Endothelial cell of umbilical vein (primary cell): ENCODE data around the gene FAM180B. TPM values are rescaled to one million over a fixed set of nuclear protein-coding genes. Genes with fewer than 3 reads are reported as not detected.

Experiments used
- BruUV-seq: library from RNA; stranded (reverse); fragments of 400-500 nt; replicated peaks from 2 replicates; lab custom pipeline; 2021; lab: Mats Ljungman, UMichigan
- CTCF ChIA-PET: fragments of 300-600, 350-600 bp; sonication (Branson Sonifier 250); formaldehyde crosslinking; loops from one replicate; lab custom pipeline; 2021; ENCODE audit warnings: antibody characterized with exemption, inconsistent platforms; lab: Charles Lee
- POLR2A ChIA-PET: fragments of 300-600, 350-600 bp; sonication (Branson Sonifier 250); formaldehyde crosslinking; loops from one replicate; lab custom pipeline; 2021; ENCODE audit warnings: antibody characterized with exemption, inconsistent platforms; lab: Charles Lee
- DNase-seq: peaks from one replicate; pipeline ENCODE4 v3.0.0-alpha.2; 2011; ENCODE audit warnings: low read depth, low spot score
- FAIRE-seq: peaks from 2 replicates; lab custom pipeline; 2011; peaks lifted over from hg19 to GRCh38; lab: Jason Lieb, UNC
- H2AFZ ChIP-seq: 2 replicates; pipeline ENCODE4 v1.6.0; 2012; ENCODE audit warnings: low read depth, low read length, control low read depth, inconsistent platforms
- H3K27ac ChIP-seq: 2 replicates; pipeline ENCODE4 v1.5.1; 2011; ENCODE audit warnings: low read depth, mild to moderate bottlenecking, control low read depth, low read length, moderate library complexity; ENCODE audit not compliant: insufficient read depth
- H3K27me3 ChIP-seq, 2 experiments: 2 replicates each; pipeline versions ENCODE4 v1.6.0 to v1.6.1; 2011; ENCODE audit warnings: low read length in 2 of 2, mixed read lengths in 1 of 2; ENCODE audit not compliant: control insufficient read depth in 2 of 2, insufficient read depth in 2 of 2
- H3K36me3 ChIP-seq, 2 experiments: 2 replicates in 1 of 2; 3 replicates in 1 of 2; pipeline ENCODE4 v1.5.1; 2011; ENCODE audit warnings: low read length in 2 of 2, mild to moderate bottlenecking in 1 of 2, moderate library complexity in 1 of 2; ENCODE audit not compliant: control insufficient read depth in 2 of 2, insufficient read depth in 2 of 2; ENCODE audit errors: extremely low read depth in 1 of 2
- H3K4me1 ChIP-seq: 3 replicates; pipeline ENCODE4 v1.5.1; 2011; ENCODE audit warnings: mild to moderate bottlenecking, low read length; ENCODE audit not compliant: control insufficient read depth, insufficient read depth; ENCODE audit errors: extremely low read depth
- H3K4me2 ChIP-seq: 2 replicates; pipeline ENCODE4 v1.6.1; 2011; ENCODE audit warnings: low read length, control low read depth, mixed read lengths; ENCODE audit not compliant: insufficient read depth
- H3K4me3 ChIP-seq, 3 experiments: fragments of 200-600 bp in 1 of 3; sonication (generic), shearing (Covaris generic) in 1 of 3; replicated peaks in 1 of 3; 2 replicates each; pipeline ENCODE4 v1.5.1; 2011 to 2016; ENCODE audit warnings: control low read depth in 3 of 3, low read length in 3 of 3, mild to moderate bottlenecking in 2 of 3, inconsistent platforms in 1 of 3, low read depth in 1 of 3, moderate library complexity in 1 of 3; ENCODE audit not compliant: insufficient read depth in 1 of 3
- H3K79me2 ChIP-seq: 2 replicates; pipeline ENCODE4 v1.6.0; 2012; ENCODE audit warnings: low read length, inconsistent platforms; ENCODE audit not compliant: control insufficient read depth, insufficient read depth
- H3K9ac ChIP-seq: replicated peaks from 2 replicates; pipeline ENCODE3; 2011; ENCODE audit warnings: low read length, control low read depth; ENCODE audit not compliant: insufficient read depth; ENCODE audit errors: extremely low read depth
- H3K9me1 ChIP-seq: replicated peaks from 3 replicates; pipeline ENCODE4 v1.6.0; 2011; ENCODE audit warnings: mild to moderate bottlenecking, low read length; ENCODE audit not compliant: control insufficient read depth, insufficient read depth; ENCODE audit errors: extremely low read depth
- H3K9me3 ChIP-seq: replicated peaks from 2 replicates; pipeline ENCODE4 v1.5.1; 2012; ENCODE audit warnings: low read length, inconsistent platforms; ENCODE audit not compliant: control insufficient read depth, insufficient read depth
- H4K20me1 ChIP-seq: replicated peaks from 2 replicates; pipeline ENCODE3; 2011; ENCODE audit warnings: mild to moderate bottlenecking, low read length; ENCODE audit not compliant: control insufficient read depth, insufficient read depth; ENCODE audit errors: extremely low read depth
- EZH2 ChIP-seq: IDR thresholded peaks from 2 replicates; pipeline ENCODE4 v1.6.1; 2012; ENCODE audit warnings: borderline replicate concordance, low read depth, mild to moderate bottlenecking, moderate library complexity, low read length, inconsistent platforms; ENCODE audit not compliant: severe bottlenecking
- FOS ChIP-seq: IDR thresholded peaks from 2 replicates; pipeline ENCODE4 v1.6.1; 2011; ENCODE audit warnings: mild to moderate bottlenecking, low read length, moderate library complexity, borderline replicate concordance; ENCODE audit not compliant: insufficient read depth
- GATA2 ChIP-seq: IDR thresholded peaks from 2 replicates; pipeline ENCODE4 v1.7.0; 2011; ENCODE audit warnings: low read depth, mild to moderate bottlenecking, moderate library complexity, mixed read lengths, low read length; ENCODE audit not compliant: insufficient read length, insufficient read depth
- JUN ChIP-seq: IDR thresholded peaks from 2 replicates; pipeline ENCODE4 v1.6.1; 2011; ENCODE audit warnings: borderline replicate concordance, low read depth; ENCODE audit not compliant: insufficient read length, insufficient read depth
- POLR2A ChIP-seq: IDR thresholded peaks from 2 replicates; pipeline ENCODE4 v1.6.1; 2012; ENCODE audit warnings: low read depth, mild to moderate bottlenecking, control low read depth, low read length
- dilution Hi-C: fragments of 300-500 bp; cut with MboI; formaldehyde crosslinking; loops from one replicate; pipeline ENCODE4 v1.15.0; 2019; ENCODE audit warnings: low sequenced_read_pairs; ENCODE audit not compliant: extremely low pct_ligation_motif_present
- intact Hi-C: fragments of 100-400 bp; cut with micrococcal nuclease; formaldehyde crosslinking; loops from one replicate; pipeline ENCODE4 v1.10.0; 2022
- polyA plus RNA-seq, 4 experiments: library from polyadenylated mRNA; depleted of rRNA in 3 of 4; stranded (reverse) in 3 of 4; unstranded in 1 of 4; fragments of >200 nt; gene quantifications; 2 replicates each; pipeline versions ENCODE4 v1.2.1 to v1.2.3, GENCODE V29; 2011 to 2012; ENCODE audit warnings: missing spikeins in 1 of 4
- total RNA-seq: library from RNA; stranded (reverse); gene quantifications from 2 replicates; pipeline ENCODE4 v1.2.3, GENCODE V29; 2021
- TF ChIP-seq, protein P1 (sequence below), 2 donors: IDR thresholded peaks; 1 replicate in 1 of 2; 2 replicates in 1 of 2; pipeline ENCODE4 v1.5.1; 2011; ENCODE audit warnings: low read length in 2 of 2, mild to moderate bottlenecking in 2 of 2, moderate library complexity in 2 of 2, control low read depth in 1 of 2, inconsistent platforms in 1 of 2, low read depth in 1 of 2; ENCODE audit not compliant: insufficient read depth in 1 of 2; ENCODE audit errors: extremely low read depth in 1 of 2

The FAM180B gene
- total and polyA plus RNA-seq, 2 donors (not counting 3 experiments of a cell fraction or from before 2014, with no cell fraction given) = not detected

DNA sequence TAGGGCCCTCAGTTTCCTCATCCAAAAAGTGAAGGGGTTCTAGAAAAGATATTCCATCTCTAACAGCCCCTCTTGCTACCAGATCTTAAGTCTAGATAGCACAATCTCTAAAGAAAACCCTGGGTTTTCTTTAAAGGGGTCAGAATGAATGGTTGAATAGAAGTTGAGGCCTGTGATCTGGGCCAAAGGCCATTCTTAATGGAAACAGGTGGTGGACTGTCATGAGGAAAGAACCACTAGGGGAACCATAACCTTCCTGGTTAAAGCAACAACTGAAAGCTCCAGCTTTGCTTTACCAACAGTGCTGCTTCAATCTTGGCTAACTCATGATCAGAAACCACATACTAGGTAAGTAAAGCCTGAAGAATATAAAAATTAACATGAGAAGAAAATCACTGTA lies 35.4 kb upstream of the FAM180B start:
- DNase-seq (peak; percentile 21), FAIRE-seq (peak; percentile 66)
- no peaks in the 10 kb centered on the region for H3K9me1 ChIP-seq
- H3K27me3 ChIP-seq = no peaks in the 10 kb centered on the region
- peak overlapping the region; percentile 59 for H3K4me2 ChIP-seq
- ChIA-PET POLR2A (interaction anchor here (0.7 kb wide), 1 partner anchor 1010 kb away, joined by 5 read pairs; no protein-coding TSS in a partner anchor), CTCF (interaction anchor here (0.6 to 4.2 kb wide), 10 partner anchors 12 to 85 kb away, joined by 3 to 41 read pairs (median 4); partner anchors contain the start of gene PTPMT1)
- dilution Hi-C loops = no loop called here
- H3K79me2 ChIP-seq = peaks cover 66% of the 10 kb centered on the region
- H3K4me1 ChIP-seq = peaks cover 9% of the 10 kb centered on the region
- TF ChIP-seq JUN (no peak), POLR2A (no peak), GATA2 (no peak), FOS (no peak), EZH2 (no peak)
- TF ChIP-seq, protein P1, sequence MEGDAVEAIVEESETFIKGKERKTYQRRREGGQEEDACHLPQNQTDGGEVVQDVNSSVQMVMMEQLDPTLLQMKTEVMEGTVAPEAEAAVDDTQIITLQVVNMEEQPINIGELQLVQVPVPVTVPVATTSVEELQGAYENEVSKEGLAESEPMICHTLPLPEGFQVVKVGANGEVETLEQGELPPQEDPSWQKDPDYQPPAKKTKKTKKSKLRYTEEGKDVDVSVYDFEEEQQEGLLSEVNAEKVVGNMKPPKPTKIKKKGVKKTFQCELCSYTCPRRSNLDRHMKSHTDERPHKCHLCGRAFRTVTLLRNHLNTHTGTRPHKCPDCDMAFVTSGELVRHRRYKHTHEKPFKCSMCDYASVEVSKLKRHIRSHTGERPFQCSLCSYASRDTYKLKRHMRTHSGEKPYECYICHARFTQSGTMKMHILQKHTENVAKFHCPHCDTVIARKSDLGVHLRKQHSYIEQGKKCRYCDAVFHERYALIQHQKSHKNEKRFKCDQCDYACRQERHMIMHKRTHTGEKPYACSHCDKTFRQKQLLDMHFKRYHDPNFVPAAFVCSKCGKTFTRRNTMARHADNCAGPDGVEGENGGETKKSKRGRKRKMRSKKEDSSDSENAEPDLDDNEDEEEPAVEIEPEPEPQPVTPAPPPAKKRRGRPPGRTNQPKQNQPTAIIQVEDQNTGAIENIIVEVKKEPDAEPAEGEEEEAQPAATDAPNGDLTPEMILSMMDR (IDR thresholded peaks at IDR 0.05; ENCODE audit: extremely low read depth in 1 of 2, insufficient read depth in 1 of 2, low read depth in 1 of 2, low read length in 2 of 2) = peak in 1 of 2 donors; percentile 37
- no peaks in the 10 kb centered on the region for H3K36me3 ChIP-seq
- no peaks in the 10 kb centered on the region for H3K9me3 ChIP-seq
- H3K4me3 ChIP-seq = peak overlapping the region in 1 of 3 experiments; percentile 74
- no peak overlapping the region for H2AFZ ChIP-seq
- no peak overlapping the region for H3K9ac ChIP-seq
- intact Hi-C loops = loop anchor here (5.0 kb wide), 1 partner anchor 144 kb away; the partner anchor contains the start of gene SLC39A13
- peaks cover 8% of the 10 kb centered on the region for H4K20me1 ChIP-seq
- TSS peak; percentile 17 for BruUV-seq
- H3K27ac ChIP-seq = no peak overlapping the region
